HG02970 (cell line): Measurements from ENCODE around the gene PPTC7.
A peak's percentile ranks its signal among the peaks of the same experiment; 100 is the strongest.
"Not testable (repeated sequence)": the region's sequence is repeated elsewhere in the genome, so short reads cannot be mapped to it uniquely, and the experiment has no call there.

Experiments
- ATAC-seq: cut with Tn5 transposase; IDR thresholded peaks from one replicate; pipeline ENCODE4 v1.9.1; 2021; ENCODE audit warnings: mild to moderate bottlenecking, moderate library complexity, moderate number of reproducible peaks; ENCODE audit not compliant: unreplicated experiment, low FRiP score

The PPTC7 gene

GRCh38 chr12:110590059-110590458 lies 6.9 kb upstream of the PPTC7 start:
- ATAC-seq = no peak

GRCh38 chr12:110587102-110587501 lies 4.0 kb upstream of the PPTC7 start:
- not testable (repeated sequence) for ATAC-seq

- no peak for ATAC-seq
Measured at GRCh38 chr12:110585231-110585799, 2.2 kb upstream of the PPTC7 start.

GRCh38 chr12:110582276-110583136 lies 612 bp downstream of the PPTC7 start:
- ATAC-seq = peak; percentile 43

- no peak for ATAC-seq
Measured at GRCh38 chr12:110581931-110582275, 1.2 kb downstream of the PPTC7 start.

GRCh38 chr12:110579535-110580253 lies 3.4 kb downstream of the PPTC7 start:
- ATAC-seq = no peak

- no peak for ATAC-seq
Measured at GRCh38 chr12:110578694-110579534, 4.2 kb downstream of the PPTC7 start.

GRCh38 chr12:110577864-110578693 lies 5.0 kb downstream of the PPTC7 start:
- ATAC-seq = no peak

GRCh38 chr12:110576504-110576903 lies 6.6 kb downstream of the PPTC7 start:
- ATAC-seq = no peak

GRCh38 chr12:110575326-110575725 lies 7.8 kb downstream of the PPTC7 start:
- ATAC-seq = no peak

GRCh38 chr12:110574717-110575230 lies 8.3 kb downstream of the PPTC7 start:
- not testable (repeated sequence) for ATAC-seq

GRCh38 chr12:110574044-110574443 lies 9.1 kb downstream of the PPTC7 start:
- no peak for ATAC-seq

GRCh38 chr12:110570798-110571197 lies 12.3 kb downstream of the PPTC7 start:
- ATAC-seq = not testable (repeated sequence)

- not testable (repeated sequence) for ATAC-seq
Measured at GRCh38 chr12:110569838-110570237, 13.3 kb downstream of the PPTC7 start.

GRCh38 chr12:110568752-110569151 lies 14.4 kb downstream of the PPTC7 start:
- ATAC-seq = no peak

GRCh38 chr12:110566993-110567392 lies 16.1 kb downstream of the PPTC7 start:
- ATAC-seq = no peak

- no peak for ATAC-seq
Measured at GRCh38 chr12:110565894-110566871, 16.9 kb downstream of the PPTC7 start.

GRCh38 chr12:110564471-110564991 lies 18.6 kb downstream of the PPTC7 start:
- ATAC-seq = no peak
